Ishikawa (cell line): ENCODE measurements around the gene KDM5B.

Source experiments
- CEBPB ChIP-seq: IDR thresholded peaks from 2 replicates; pipeline ENCODE4 v1.6.1; 2012
- FOXM1 ChIP-seq: IDR thresholded peaks from 2 replicates; pipeline ENCODE4 v1.6.1; 2012; ENCODE audit warnings: low read depth, borderline replicate concordance
- MAX ChIP-seq: IDR thresholded peaks from 2 replicates; pipeline ENCODE4 v1.6.1; 2012
- REST ChIP-seq: IDR thresholded peaks from 2 replicates; pipeline ENCODE4 v1.6.1; 2012; ENCODE audit warnings: low read depth, mild to moderate bottlenecking
- TAF1 ChIP-seq: IDR thresholded peaks from 2 replicates; pipeline ENCODE4 v1.6.1; 2012; ENCODE audit warnings: low read depth, mild to moderate bottlenecking
- TCF12 ChIP-seq: IDR thresholded peaks from 2 replicates; pipeline ENCODE4 v1.6.1; 2012; ENCODE audit warnings: low read depth
- YY1 ChIP-seq: IDR thresholded peaks from 2 replicates; pipeline ENCODE4 v1.6.1; 2012; ENCODE audit warnings: low read depth

DNA sequence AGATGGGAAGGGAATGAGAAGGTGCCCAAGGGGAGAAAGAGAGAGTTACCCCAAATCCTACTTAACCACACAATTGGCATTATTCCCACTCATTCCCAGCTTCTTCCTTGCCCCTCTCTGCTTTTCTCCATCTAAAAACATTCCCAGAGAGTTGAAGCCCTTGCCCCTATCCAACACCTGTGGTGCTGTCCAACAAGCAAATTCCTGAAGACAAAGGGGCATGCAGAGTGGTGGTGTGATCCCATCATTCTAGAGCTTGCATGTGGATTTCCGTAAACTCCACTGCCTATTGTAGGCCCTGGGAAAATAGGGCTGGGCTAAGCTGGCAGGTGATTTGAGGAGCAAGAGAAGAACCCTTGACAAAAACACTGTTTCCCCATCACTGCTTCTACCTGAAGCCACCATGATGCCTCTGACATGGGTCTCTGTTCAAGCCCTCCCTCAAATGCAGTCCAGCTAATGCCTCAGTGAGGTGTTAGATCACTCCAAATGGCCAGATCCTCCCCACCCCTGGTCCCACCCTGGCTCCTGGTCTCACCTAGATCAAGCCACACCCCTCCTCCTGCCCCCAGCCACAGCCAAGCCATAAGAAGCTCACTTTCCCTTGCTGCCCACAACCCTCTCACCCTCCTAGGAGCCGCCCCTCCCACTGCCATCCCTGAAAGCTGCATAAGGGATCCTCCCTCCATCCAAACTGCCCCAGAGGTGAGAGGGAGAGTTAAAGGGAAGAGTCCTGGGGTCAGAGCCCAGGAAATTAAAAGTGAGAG is 127.5 kb downstream of the KDM5B start:
- TF ChIP-seq TAF1 = no peak
- TF ChIP-seq YY1 = no peak
- no peak for TF ChIP-seq FOXM1
- no peak for TF ChIP-seq MAX
- no peak for TF ChIP-seq TCF12
- TF ChIP-seq CEBPB = no peak
- peak; percentile 89 for TF ChIP-seq REST
